GM23248 (cell line): ENCODE results near the gene PHF21A. TPM values are rescaled to one million over a fixed set of nuclear protein-coding genes. Genes with fewer than 3 reads are reported as not detected.

ENCODE experiments used
- DNase-seq: peaks from one replicate; pipeline ENCODE4 v3.0.0-alpha.2; 2015
- H2AFZ ChIP-seq: fragments of 200-600 bp; sonication (generic); 2 replicates; pipeline ENCODE4 v1.6.1; 2016; ENCODE audit warnings: antibody characterized with exemption
- H3F3A ChIP-seq: fragments of 200-600 bp; sonication (generic); 2 replicates; pipeline ENCODE4 v1.6.1; 2016; ENCODE audit warnings: mild to moderate bottlenecking, antibody characterized with exemption, mixed run types; ENCODE audit not compliant: insufficient read depth
- H3K27ac ChIP-seq: fragments of 200-600 bp; sonication (generic); 2 replicates; pipeline ENCODE4 v1.5.1; 2016; ENCODE audit warnings: mild to moderate bottlenecking
- H3K27me3 ChIP-seq: fragments of 200-600 bp; sonication (generic); replicated peaks from 2 replicates; pipeline ENCODE4 v1.6.1; 2016; ENCODE audit warnings: mild to moderate bottlenecking; ENCODE audit not compliant: insufficient read depth
- H3K36me3 ChIP-seq: fragments of 200-600 bp; sonication (generic); 2 replicates; pipeline ENCODE4 v1.6.1; 2016; ENCODE audit warnings: low read depth, mild to moderate bottlenecking
- H3K4me1 ChIP-seq: fragments of 200-600 bp; sonication (generic); 2 replicates; pipeline ENCODE4 v1.6.1; 2016; ENCODE audit warnings: mild to moderate bottlenecking; ENCODE audit not compliant: insufficient read depth
- H3K4me2 ChIP-seq: fragments of 200-600 bp; sonication (generic); one replicate; pipeline ENCODE4 v1.6.1; 2016; ENCODE audit warnings: mild to moderate bottlenecking; ENCODE audit not compliant: unreplicated experiment
- H3K4me3 ChIP-seq: fragments of 200-600 bp; sonication (generic); 2 replicates; pipeline ENCODE4 v1.5.1; 2016; ENCODE audit warnings: mild to moderate bottlenecking
- H3K79me2 ChIP-seq: fragments of 200-600 bp; sonication (generic); 2 replicates; pipeline ENCODE4 v1.6.1; 2016; ENCODE audit warnings: mild to moderate bottlenecking; ENCODE audit not compliant: insufficient read depth
- H3K9ac ChIP-seq: fragments of 200-600 bp; sonication (generic); 2 replicates; pipeline ENCODE4 v1.6.1; 2016; ENCODE audit warnings: mild to moderate bottlenecking
- H3K9me2 ChIP-seq: fragments of 200-600 bp; sonication (generic); 2 replicates; pipeline ENCODE4 v1.6.1; 2016; ENCODE audit warnings: mixed run types, mild to moderate bottlenecking, moderate library complexity; ENCODE audit not compliant: insufficient read depth
- H3K9me3 ChIP-seq: fragments of 200-600 bp; sonication (generic); one replicate; pipeline ENCODE4 v1.6.1; 2017; ENCODE audit warnings: low read depth
- H4K20me1 ChIP-seq: fragments of 200-600 bp; sonication (generic); 2 replicates; pipeline ENCODE4 v1.6.0; 2016; ENCODE audit not compliant: insufficient read depth
- EZH2 ChIP-seq: fragments of 200-600 bp; sonication (generic); IDR thresholded peaks from 2 replicates; pipeline ENCODE4 v1.6.1; 2018; ENCODE audit warnings: antibody characterized with exemption, mild to moderate bottlenecking; ENCODE audit not compliant: insufficient read depth, poor library complexity, severe bottlenecking
- EZH2phosphoT487 ChIP-seq: fragments of 200-600 bp; sonication (generic); IDR thresholded peaks from 2 replicates; pipeline ENCODE4 v1.6.1; 2018; ENCODE audit warnings: antibody characterized with exemption, moderate library complexity, mild to moderate bottlenecking, low read depth; ENCODE audit not compliant: insufficient read depth
- WGBS, 2 experiments: methylation state at CpG; one replicate each; pipeline ENCODE4 v1.1.6; 2015 to 2017; ENCODE audit warnings: low lambda C conversion rate in 2 of 2, low coverage in 1 of 2; ENCODE audit errors: missing lambda C conversion rate in 2 of 2; 5-methylcytosine and 5-hydroxymethylcytosine counted together
- in situ Hi-C: fragments of 300-500 bp; cut with MboI; formaldehyde crosslinking; loops from 2 replicates; pipeline ENCODE4 v1.15.0; 2020
- polyA plus RNA-seq: library from polyadenylated mRNA; unstranded; fragments of >200 nt; fragmentation: Nextera tagmentation; extraction: Ambion mirVana; gene quantifications from 2 replicates; pipeline ENCODE4 v1.2.1, GENCODE V29; 2016
- total RNA-seq: library from RNA; depleted of rRNA; stranded (reverse); fragments of >200 nt; shearing (Covaris generic); gene quantifications from 2 replicates; pipeline ENCODE4 v1.2.3, GENCODE V29; 2014

The PHF21A gene
- total and polyA plus RNA-seq, 2 experiments from 2014 or later: 11.2 to 17.0 TPM

DNA sequence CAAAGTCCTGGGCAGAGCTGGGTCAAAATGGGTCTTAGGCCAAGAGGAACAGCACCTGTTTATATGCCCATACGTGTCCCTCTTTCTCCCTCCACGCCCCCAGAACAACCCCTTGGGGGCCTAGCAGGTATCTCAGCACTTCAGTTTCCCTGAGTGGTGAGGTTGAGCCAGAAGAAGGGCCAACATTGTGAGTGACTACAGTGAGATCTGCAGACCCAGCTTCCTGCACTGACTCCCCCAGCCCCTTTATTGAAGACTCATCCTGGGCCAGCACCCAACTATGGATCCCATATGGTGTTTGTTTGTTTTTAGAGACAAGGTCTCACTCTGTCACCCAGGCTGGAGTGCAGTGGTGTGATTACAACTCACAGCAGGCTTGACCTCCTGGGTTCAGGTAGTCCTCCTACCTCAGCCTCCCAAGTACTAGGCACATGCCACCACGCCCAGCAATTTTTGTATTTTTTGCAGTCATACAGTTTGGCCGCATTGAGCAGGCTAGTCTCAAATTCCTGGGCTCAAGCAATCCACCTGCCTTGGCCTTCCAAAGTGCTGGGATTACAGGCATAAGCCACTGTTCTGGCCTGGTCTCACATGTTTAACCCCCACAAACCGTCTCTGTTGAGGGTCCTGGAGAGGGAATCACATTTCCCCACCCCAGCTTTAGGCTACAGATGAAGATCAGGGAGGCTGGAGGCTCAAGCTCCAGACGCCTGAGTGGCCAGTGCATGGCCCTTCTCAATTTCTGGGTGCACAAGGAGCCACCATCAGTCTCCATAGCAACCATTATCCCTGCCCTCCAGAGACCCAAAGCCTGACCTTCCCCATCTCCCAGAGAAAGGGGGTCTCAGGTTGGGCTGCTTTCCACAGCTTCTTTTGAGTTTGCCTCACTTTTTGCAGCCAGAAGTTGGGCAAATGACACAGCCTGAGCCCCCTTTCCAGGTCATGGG lies 200.4 kb downstream of the PHF21A start:
- Histone ChIP-seq H3K36me3 (no peaks in the 10 kb centered on the region), H3K27ac (no peak overlapping the region), H4K20me1 (no peaks in the 10 kb centered on the region), H3K9ac (no peak overlapping the region), H3F3A (no peaks in the 10 kb centered on the region), H3K4me2 (no peak overlapping the region), H2AFZ (no peak overlapping the region), H3K27me3 (peaks cover 12% of the 10 kb centered on the region), H3K9me3 (no peaks in the 10 kb centered on the region), H3K4me3 (no peak overlapping the region), H3K9me2 (no peaks in the 10 kb centered on the region), H3K4me1 (peaks cover 7% of the 10 kb centered on the region), H3K79me2 (peaks cover 19% of the 10 kb centered on the region)
- no peak for DNase-seq
- TF ChIP-seq EZH2phosphoT487: no peak
- TF ChIP-seq EZH2: no peak
- in situ Hi-C loops: no loop called here
- 78 to 84% methylated on average over 6 of the region's 6 CpGs for WGBS, 2 experiments

DNA sequence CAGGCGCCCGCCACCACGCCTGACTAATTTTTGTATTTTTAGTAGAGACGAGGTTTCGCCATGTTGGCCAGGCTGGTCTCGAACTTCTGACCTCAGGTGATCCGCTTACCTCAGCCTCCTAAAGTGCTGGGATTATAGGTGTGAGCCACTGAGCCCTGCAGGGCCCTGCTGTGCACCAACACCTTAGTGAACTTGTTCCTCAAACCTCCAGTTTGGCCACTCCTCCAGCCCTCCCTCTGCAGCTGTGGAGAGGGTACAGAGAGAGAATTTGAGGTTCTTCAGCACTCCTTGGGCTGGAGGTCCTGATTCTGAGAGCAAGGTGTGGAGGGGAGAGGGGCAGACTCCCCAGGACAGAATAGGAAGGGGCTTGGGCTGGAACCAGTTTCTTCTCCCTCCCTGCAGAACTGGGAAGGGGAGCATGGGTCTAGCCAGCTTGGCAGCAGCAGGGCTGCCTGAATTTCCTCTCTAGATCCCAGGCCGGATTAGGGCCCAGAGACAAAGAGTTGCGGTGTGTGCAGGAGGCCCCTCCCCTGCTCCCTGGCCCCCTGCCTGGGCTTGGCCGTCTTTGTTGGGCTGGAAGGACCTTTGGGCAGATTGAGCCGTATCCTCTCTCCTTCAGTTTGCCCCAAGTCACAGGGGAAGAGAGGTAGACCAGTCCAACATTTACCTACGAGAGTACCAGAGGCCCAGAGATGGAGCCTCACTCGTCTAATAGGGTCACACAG lies 201.3 kb downstream of the PHF21A start:
- Histone ChIP-seq H3K4me1 (peaks cover 7% of the 10 kb centered on the region), H3K9me2 (no peaks in the 10 kb centered on the region), H3K9ac (no peak overlapping the region), H2AFZ (no peak overlapping the region), H3K4me3 (no peak overlapping the region), H3K9me3 (no peaks in the 10 kb centered on the region), H3K36me3 (no peaks in the 10 kb centered on the region), H3K4me2 (no peak overlapping the region), H3F3A (no peaks in the 10 kb centered on the region), H3K27me3 (peaks cover 12% of the 10 kb centered on the region), H3K79me2 (peaks cover 22% of the 10 kb centered on the region), H4K20me1 (no peaks in the 10 kb centered on the region), H3K27ac (no peak overlapping the region)
- TF ChIP-seq EZH2phosphoT487 (no peak), EZH2 (no peak)
- no peak for DNase-seq
- in situ Hi-C loops: no loop called here
- 66 to 70% methylated on average over 13 of the region's 13 CpGs for WGBS, 2 experiments

DNA sequence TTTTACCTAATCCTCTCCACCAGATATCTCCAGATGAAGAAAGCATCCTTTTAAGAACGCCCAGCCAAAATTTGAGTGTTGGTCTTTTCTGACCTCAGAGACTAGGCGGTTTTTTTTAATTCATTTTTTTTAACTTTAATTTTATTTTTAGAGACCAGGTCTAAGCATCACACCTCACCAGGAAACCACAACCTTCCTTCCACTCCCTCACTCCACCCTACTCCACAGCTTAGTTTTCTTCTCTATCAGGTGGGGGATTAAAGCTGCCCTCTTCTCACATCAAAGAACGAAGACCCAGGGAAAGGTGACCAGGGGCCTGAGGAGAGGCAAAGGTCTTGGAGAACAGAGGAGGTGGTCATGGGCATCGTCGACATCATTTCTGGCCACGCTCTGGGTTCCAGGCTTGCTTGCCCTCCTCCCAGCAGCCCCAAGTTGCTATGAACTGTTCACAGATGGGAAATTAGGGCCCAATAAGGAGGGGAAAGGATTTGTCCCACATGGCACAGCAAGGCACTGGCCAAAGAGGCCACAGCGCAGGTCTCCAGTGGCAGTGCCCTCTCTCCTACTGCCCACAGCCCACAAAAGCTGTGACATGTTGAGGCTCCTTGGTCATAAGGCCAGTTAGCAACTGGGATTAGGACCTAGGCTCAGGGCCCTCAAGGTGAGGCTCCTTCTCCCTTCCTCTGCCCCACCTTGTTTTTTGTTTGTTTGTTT lies 202.1 kb downstream of the PHF21A start:
- no peak overlapping the region; the same call in 1 of the 2 replicates for H3K9ac ChIP-seq
- peaks cover 7% of the 10 kb centered on the region for H3K4me1 ChIP-seq
- H3K9me2 ChIP-seq: no peaks in the 10 kb centered on the region
- no peak for DNase-seq
- 58 to 65% methylated on average over 7 of the region's 7 CpGs for WGBS, 2 experiments
- in situ Hi-C loops: no loop called here
- no peaks in the 10 kb centered on the region for H3K36me3 ChIP-seq
- H3K4me3 ChIP-seq: peak overlapping the region; percentile 99
- no peaks in the 10 kb centered on the region for H3F3A ChIP-seq
- peak overlapping the region; percentile 97 for H2AFZ ChIP-seq
- peaks cover 22% of the 10 kb centered on the region for H3K79me2 ChIP-seq
- peaks cover 12% of the 10 kb centered on the region for H3K27me3 ChIP-seq
- peak overlapping the region; percentile 94 for H3K4me2 ChIP-seq
- no peaks in the 10 kb centered on the region for H3K9me3 ChIP-seq
- no peak overlapping the region for H3K27ac ChIP-seq
- no peaks in the 10 kb centered on the region for H4K20me1 ChIP-seq
- TF ChIP-seq EZH2 (no peak), EZH2phosphoT487 (no peak)

DNA sequence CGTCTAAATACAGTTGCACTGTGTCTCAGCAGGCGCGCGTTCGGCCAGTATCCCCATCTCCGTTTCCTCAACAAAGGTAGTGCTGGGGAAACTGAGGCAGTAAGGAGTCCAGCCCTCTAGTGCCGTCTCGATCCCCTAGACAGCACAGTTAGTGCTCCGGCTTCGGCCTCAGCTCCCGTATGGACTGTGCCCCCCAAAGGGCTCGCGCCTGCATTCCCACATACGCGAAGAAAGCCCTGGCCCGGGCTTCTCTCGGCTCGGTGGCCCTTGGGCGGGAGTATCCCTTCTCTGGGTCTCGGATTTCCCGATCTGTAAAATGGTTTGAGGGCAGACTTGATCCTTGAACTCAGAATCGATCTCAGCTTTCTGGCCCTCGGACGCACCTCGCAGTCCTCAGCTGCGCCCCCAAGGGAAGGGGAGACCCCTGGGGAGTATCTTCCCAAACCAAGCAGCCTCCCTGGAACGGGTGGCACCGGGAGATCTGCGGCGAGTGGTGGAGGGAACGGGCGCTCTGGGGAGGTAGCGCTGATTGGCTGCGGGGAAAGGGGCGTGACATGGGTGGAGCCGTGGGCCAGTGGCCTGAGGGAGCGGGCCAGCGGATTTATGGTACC lies 202.8 kb downstream of the PHF21A start:
- Histone ChIP-seq H3K36me3 (no peaks in the 10 kb centered on the region; the same call in 1 of the 2 replicates), H2AFZ (peak overlapping the region; percentile 97), H3F3A (no peaks in the 10 kb centered on the region), H3K9ac (peak overlapping the region; percentile 98), H3K9me3 (no peaks in the 10 kb centered on the region), H3K4me2 (peak overlapping the region; percentile 94), H3K4me3 (peak overlapping the region; percentile 99), H3K9me2 (no peaks in the 10 kb centered on the region), H3K27me3 (peaks cover 11% of the 10 kb centered on the region), H4K20me1 (no peaks in the 10 kb centered on the region), H3K79me2 (peaks cover 22% of the 10 kb centered on the region), H3K4me1 (peaks cover 7% of the 10 kb centered on the region), H3K27ac (peak overlapping the region; percentile 72)
- peak; percentile 89 for DNase-seq
- WGBS, 2 experiments: 2% methylated on average over 38 of the region's 38 CpGs
- in situ Hi-C loops: no loop called here
- TF ChIP-seq EZH2 (no peak), EZH2phosphoT487 (no peak)
